GM19468 (cell line): Measurements from ENCODE around the gene RAP1B.
"Not testable (repeated sequence)": the region's sequence is repeated elsewhere in the genome, so short reads cannot be mapped to it uniquely, and the experiment has no call there.

ENCODE experiments used
- ATAC-seq: cut with Tn5 transposase; IDR thresholded peaks from one replicate; pipeline ENCODE4 v1.9.1; 2021; ENCODE audit warnings: mild to moderate bottlenecking, moderate library complexity, moderate number of reproducible peaks; ENCODE audit not compliant: unreplicated experiment; ENCODE audit errors: extremely low read depth

RAP1B gene

GRCh38 chr12:68631227-68631626 lies 20.5 kb downstream of the RAP1B start:
- no peak for ATAC-seq

- ATAC-seq: no peak
These were observed 21.8 kb downstream of the RAP1B start for GRCh38 chr12:68632486-68632885.

GRCh38 chr12:68633614-68634558 lies 23.2 kb downstream of the RAP1B start:
- no peak for ATAC-seq

GRCh38 chr12:68636268-68636667 lies 25.6 kb downstream of the RAP1B start:
- ATAC-seq: no peak

- ATAC-seq: not testable (repeated sequence)
These were observed 26.7 kb downstream of the RAP1B start for GRCh38 chr12:68637439-68637838.

GRCh38 chr12:68638171-68638570 lies 27.5 kb downstream of the RAP1B start:
- ATAC-seq: no peak

GRCh38 chr12:68638721-68639395 lies 28.2 kb downstream of the RAP1B start:
- ATAC-seq: no peak

- no peak for ATAC-seq
These were observed 28.7 kb downstream of the RAP1B start for GRCh38 chr12:68639396-68639767.

GRCh38 chr12:68641138-68641537 lies 30.4 kb downstream of the RAP1B start:
- peak; percentile 80 for ATAC-seq

GRCh38 chr12:68646484-68646883 lies 35.8 kb downstream of the RAP1B start:
- ATAC-seq: no peak

GRCh38 chr12:68647507-68647906 lies 36.8 kb downstream of the RAP1B start:
- ATAC-seq: no peak

GRCh38 chr12:68648179-68648578 lies 37.5 kb downstream of the RAP1B start:
- no peak for ATAC-seq

GRCh38 chr12:68665016-68665569 lies 54.4 kb downstream of the RAP1B start:
- no peak for ATAC-seq

- no peak for ATAC-seq
These were observed 56.6 kb downstream of the RAP1B start for GRCh38 chr12:68667291-68667690.

GRCh38 chr12:68667896-68668295 lies 57.2 kb downstream of the RAP1B start:
- no peak for ATAC-seq

- no peak for ATAC-seq
These were observed 60.5 kb downstream of the RAP1B start for GRCh38 chr12:68671179-68671578.

- ATAC-seq: no peak
These were observed 63.1 kb downstream of the RAP1B start for GRCh38 chr12:68673788-68674187.

GRCh38 chr12:68674376-68674775 lies 63.7 kb downstream of the RAP1B start:
- ATAC-seq: no peak

- no peak for ATAC-seq
These were observed 64.6 kb downstream of the RAP1B start for GRCh38 chr12:68675101-68675842.

GRCh38 chr12:68676854-68677253 lies 66.2 kb downstream of the RAP1B start:
- not testable (repeated sequence) for ATAC-seq

GRCh38 chr12:68686262-68686594 lies 75.5 kb downstream of the RAP1B start:
- ATAC-seq: no peak
